ENCODE measurements around the gene FIZ1. TPM values are rescaled to one million over a fixed set of nuclear protein-coding genes. Genes with fewer than 3 reads are reported as not detected.

The FIZ1 gene
- total and polyA plus RNA-seq, 2 experiments from 2014 or later = 5.4 to 10.1 TPM

- Mint-ChIP-seq H3K4me1 (0 out of 3 replicates have a peak, but pooled peaks cover 2% of the 10 kb centered on the region), H3K27ac (no peak overlapping the region), H3K4me3 (no peak overlapping the region), H3K27me3 (ENCODE audit: insufficient read depth, low read depth, poor library complexity) (peaks cover 13% of the 10 kb centered on the region), H3K36me3 (ENCODE audit: low read depth) (peaks cover 36% of the 10 kb centered on the region), H3K9me3 (peaks cover 5% of the 10 kb centered on the region)
- Histone ChIP-seq H4K20me1 (replicated peaks; ENCODE audit: insufficient read depth) (peaks cover 26% of the 10 kb centered on the region), H3K4me2 (no peak overlapping the region), H3K27ac (ENCODE audit: low read depth) (no peak overlapping the region), H3K4me3 (no peak overlapping the region), H3K27me3 (ENCODE audit: insufficient read depth) (no peaks in the 10 kb centered on the region), H3F3A (replicated peaks; ENCODE audit: low read depth) (0 out of 2 replicates have a peak, but pooled peaks cover 3% of the 10 kb centered on the region), H3K79me2 (replicated peaks; ENCODE audit: insufficient read depth) (peaks cover 2% of the 10 kb centered on the region; the same call in 1 of the 2 replicates), H3K36me3 (ENCODE audit: insufficient read depth) (peaks cover 5% of the 10 kb centered on the region; the same call in 1 of the 2 replicates), H2AFZ (no peak overlapping the region), H3K9me2 (ENCODE audit: insufficient read depth) (no peaks in the 10 kb centered on the region), H3K4me1 (ENCODE audit: insufficient read depth) (no peaks in the 10 kb centered on the region)
- no peak for ATAC-seq
- TF ChIP-seq EZH2 (IDR thresholded peaks at IDR 0.05; ENCODE audit: low read depth, unreplicated experiment) (no peak), ZNF331 (CRISPR knock-in tag; IDR thresholded peaks at IDR 0.05; ENCODE audit: low read depth) (no peak), EZH2phosphoT487 (IDR thresholded peaks at IDR 0.05; ENCODE audit: unreplicated experiment) (no peak), REST (IDR thresholded peaks at IDR 0.05; ENCODE audit: unreplicated experiment) (no peak), CREB1 (CRISPR knock-in tag; IDR thresholded peaks at IDR 0.05; ENCODE audit: low read depth) (no peak), JUNB (IDR thresholded peaks at IDR 0.05; ENCODE audit: unreplicated experiment) (no peak), ZNF114 (CRISPR knock-in tag; IDR thresholded peaks at IDR 0.05) (no peak), CTCF (conservative IDR thresholded peaks at IDR 0.05; ENCODE audit: low read depth in 2 of 2) (no peak), NANOG (IDR thresholded peaks at IDR 0.05; ENCODE audit: borderline replicate concordance) (no peak), POLR2AphosphoS5 (IDR thresholded peaks at IDR 0.05; ENCODE audit: low read depth) (no peak), ZNF462 (CRISPR knock-in tag; IDR thresholded peaks at IDR 0.05) (no peak), STAT1 (IDR thresholded peaks at IDR 0.05; ENCODE audit: unreplicated experiment) (no peak), ETS1 (IDR thresholded peaks at IDR 0.05) (no peak)
- DNase-seq (ENCODE audit: low spot score) = peak; percentile 3
These were observed 14.8 kb upstream of the FIZ1 start for GRCh38 chr19:55613930-55614710.
